Vagina (tissue), 2 donors: Measurements from ENCODE around the gene PLEKHB1. TPM values are rescaled to one million over a fixed set of nuclear protein-coding genes. Genes with fewer than 3 reads are reported as not detected.

Experiments used
- DNase-seq, 2 donors: peaks; one replicate each; pipeline ENCODE4 v3.0.0-alpha.2; 2017; ENCODE audit errors: extremely low spot score in 2 of 2
- H3K27ac ChIP-seq: fragments of 200-600 bp; sonication (generic); one replicate; pipeline ENCODE4 v1.5.1; 2019
- H3K27me3 ChIP-seq: fragments of 200-600 bp; sonication (generic); one replicate; pipeline ENCODE4 v1.5.1; 2019
- H3K36me3 ChIP-seq, 2 donors: fragments of 200-600 bp; sonication (generic); one replicate each; pipeline ENCODE4 v1.5.1; 2017 to 2019
- H3K4me1 ChIP-seq: fragments of 200-600 bp; sonication (generic); one replicate; pipeline ENCODE4 v1.5.1; 2019
- H3K4me3 ChIP-seq, 2 donors: fragments of 200-600 bp; sonication (generic); 1 replicate in 1 of 2; 2 replicates in 1 of 2; pipeline ENCODE4 v1.5.1; 2016 to 2019
- H3K9me3 ChIP-seq: fragments of 200-600 bp; sonication (generic); one replicate; pipeline ENCODE4 v1.5.1; 2019
- CTCF ChIP-seq, 3 experiments: fragments of 450-650 bp in 2 of 3; fragments of 200-600 bp in 1 of 3; sonication (generic) in 1 of 3; IDR thresholded peaks; one replicate each; pipeline ENCODE4 v1.5.1; 2017 to 2019; ENCODE audit warnings: antibody characterized with exemption in 3 of 3, mild to moderate bottlenecking in 2 of 3, moderate library complexity in 2 of 3
- POLR2A ChIP-seq, 2 donors: fragments of 450-650 bp; IDR thresholded peaks; one replicate each; pipeline ENCODE4 v1.6.1; 2017; ENCODE audit warnings: antibody characterized with exemption in 2 of 2, mild to moderate bottlenecking in 2 of 2, moderate library complexity in 2 of 2
- POLR2AphosphoS5 ChIP-seq, 2 donors: sonication (generic); formaldehyde crosslinking; IDR thresholded peaks; one replicate each; pipeline ENCODE4 v1.9.0; 2017; ENCODE audit warnings: antibody characterized with exemption in 2 of 2, mild to moderate bottlenecking in 2 of 2, low read depth in 1 of 2; ENCODE audit not compliant: insufficient read depth in 1 of 2
- intact Hi-C: fragments of 100-400 bp; cut with DNase I; formaldehyde crosslinking; loops from one replicate; pipeline ENCODE4 v1.15.1; 2023
- total RNA-seq: library from RNA; depleted of rRNA; stranded (reverse); fragments of >200 nt; gene quantifications from one replicate; pipeline ENCODE4 v1.2.3, GENCODE V29; 2016

PLEKHB1 gene
- total RNA-seq, 1 donor from 2014 or later, result 7.9 TPM

- no peaks in the 10 kb centered on the region for H3K27me3 ChIP-seq
- H3K4me3 ChIP-seq, result no peak overlapping the region
- TF ChIP-seq CTCF (IDR thresholded peaks at IDR 0.05) (no peak), POLR2AphosphoS5 (IDR thresholded peaks at IDR 0.05; ENCODE audit: insufficient read depth in 1 of 2, low read depth in 1 of 2) (no peak), POLR2A (IDR thresholded peaks at IDR 0.05) (no peak)
- H3K36me3 ChIP-seq, result no peaks in the 10 kb centered on the region
- DNase-seq, result no peak
- no peaks in the 10 kb centered on the region for H3K9me3 ChIP-seq
- no peaks in the 10 kb centered on the region for H3K4me1 ChIP-seq
- intact Hi-C loops, result loop anchor here (10.0 kb wide), 1 partner anchor 299 kb away; no protein-coding TSS in a partner anchor
- no peak overlapping the region for H3K27ac ChIP-seq
Measured at GRCh38 chr11:73653996-73654395, 7.6 kb downstream of the PLEKHB1 start.

DNA sequence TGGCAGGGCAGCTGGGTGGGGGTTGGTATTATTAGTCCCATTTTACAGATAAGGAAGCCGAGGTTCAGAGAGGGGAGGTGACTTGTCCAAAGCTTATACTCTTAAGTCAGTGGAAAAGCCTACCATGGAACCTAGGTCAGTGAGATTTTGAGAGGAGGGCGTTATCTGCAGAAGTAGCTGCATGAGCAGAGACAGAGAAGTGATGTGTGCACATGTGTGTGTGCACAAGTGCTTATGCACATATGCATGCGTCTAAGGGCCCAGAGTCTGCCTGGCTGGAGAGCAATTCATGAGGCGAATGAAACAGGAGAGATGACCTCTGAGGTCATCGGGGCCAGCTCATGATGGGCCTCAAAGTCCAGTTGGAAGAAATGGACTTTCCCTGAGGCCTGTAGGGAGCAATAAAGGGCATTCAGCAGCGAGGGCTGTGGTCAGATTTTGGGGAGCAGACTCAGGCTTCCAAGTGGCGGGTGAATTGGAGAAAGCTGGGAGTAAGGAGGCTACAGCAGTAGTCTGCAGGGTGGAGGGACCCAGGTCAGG lies 8.2 kb downstream of the PLEKHB1 start:
- intact Hi-C loops, result loop anchor here (10.0 kb wide), 1 partner anchor 300 kb away; no protein-coding TSS in a partner anchor
- DNase-seq, result no peak
- no peak for TF ChIP-seq CTCF (IDR thresholded peaks at IDR 0.05)
- no peak for TF ChIP-seq POLR2A (IDR thresholded peaks at IDR 0.05)
- TF ChIP-seq POLR2AphosphoS5 (IDR thresholded peaks at IDR 0.05; ENCODE audit: insufficient read depth in 1 of 2, low read depth in 1 of 2), result no peak
- H3K4me1 ChIP-seq, result no peaks in the 10 kb centered on the region
- no peaks in the 10 kb centered on the region for H3K9me3 ChIP-seq
- no peak overlapping the region for H3K27ac ChIP-seq
- H3K36me3 ChIP-seq, result no peaks in the 10 kb centered on the region
- no peak overlapping the region for H3K4me3 ChIP-seq
- no peaks in the 10 kb centered on the region for H3K27me3 ChIP-seq

DNA sequence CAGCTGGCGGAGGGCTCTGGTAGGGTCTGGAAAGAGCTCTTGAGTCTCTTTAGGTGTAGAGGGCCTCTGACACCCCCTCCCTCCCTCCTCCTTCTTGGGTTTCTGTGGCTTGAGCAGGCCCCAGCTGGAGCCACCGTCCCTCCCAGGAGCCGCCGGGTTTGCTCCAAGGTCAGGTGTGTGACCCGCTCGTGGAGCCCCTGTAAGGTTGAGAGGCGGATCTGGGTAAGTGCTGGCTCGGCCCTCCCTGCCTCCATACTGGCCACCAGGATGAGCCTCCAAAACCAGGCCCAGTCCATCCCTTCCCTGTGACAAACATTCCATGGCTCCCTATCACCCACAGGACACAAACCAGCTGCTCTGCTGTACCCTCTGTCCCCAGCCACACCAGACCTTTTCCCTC lies 9.3 kb downstream of the PLEKHB1 start:
- no peaks in the 10 kb centered on the region for H3K36me3 ChIP-seq
- H3K27ac ChIP-seq, result no peak overlapping the region
- intact Hi-C loops, result loop anchor here (10.0 kb wide), 1 partner anchor 301 kb away; no protein-coding TSS in a partner anchor
- no peaks in the 10 kb centered on the region for H3K4me1 ChIP-seq
- DNase-seq, result no peak
- TF ChIP-seq POLR2AphosphoS5 (IDR thresholded peaks at IDR 0.05; ENCODE audit: insufficient read depth in 1 of 2, low read depth in 1 of 2) (no peak), CTCF (IDR thresholded peaks at IDR 0.05) (no peak), POLR2A (IDR thresholded peaks at IDR 0.05) (no peak)
- no peak overlapping the region for H3K4me3 ChIP-seq
- H3K9me3 ChIP-seq, result no peaks in the 10 kb centered on the region
- no peaks in the 10 kb centered on the region for H3K27me3 ChIP-seq

GRCh38 chr11:73656985-73657384 lies 10.6 kb downstream of the PLEKHB1 start:
- no peak overlapping the region for H3K4me3 ChIP-seq
- H3K27me3 ChIP-seq, result no peaks in the 10 kb centered on the region
- no peaks in the 10 kb centered on the region for H3K36me3 ChIP-seq
- DNase-seq, result no peak
- TF ChIP-seq POLR2AphosphoS5 (IDR thresholded peaks at IDR 0.05; ENCODE audit: insufficient read depth in 1 of 2, low read depth in 1 of 2) (no peak), CTCF (IDR thresholded peaks at IDR 0.05) (no peak), POLR2A (IDR thresholded peaks at IDR 0.05) (no peak)
- intact Hi-C loops, result loop anchor here (10.0 kb wide), 1 partner anchor 302 kb away; no protein-coding TSS in a partner anchor
- no peaks in the 10 kb centered on the region for H3K9me3 ChIP-seq
- peaks cover 6% of the 10 kb centered on the region for H3K4me1 ChIP-seq
- H3K27ac ChIP-seq, result no peak overlapping the region

GRCh38 chr11:73659961-73660360 lies 13.6 kb downstream of the PLEKHB1 start:
- H3K4me3 ChIP-seq, result no peak overlapping the region
- H3K36me3 ChIP-seq, result no peaks in the 10 kb centered on the region
- H3K27me3 ChIP-seq, result no peaks in the 10 kb centered on the region
- TF ChIP-seq POLR2A (IDR thresholded peaks at IDR 0.05) (no peak), POLR2AphosphoS5 (IDR thresholded peaks at IDR 0.05; ENCODE audit: insufficient read depth in 1 of 2, low read depth in 1 of 2) (no peak), CTCF (IDR thresholded peaks at IDR 0.05) (no peak)
- intact Hi-C loops, result loop anchor here (2.0 to 10.0 kb wide), 3 partner anchors 33 to 305 kb away; no protein-coding TSS in a partner anchor
- H3K4me1 ChIP-seq, result peaks cover 11% of the 10 kb centered on the region
- H3K27ac ChIP-seq, result no peak overlapping the region
- no peaks in the 10 kb centered on the region for H3K9me3 ChIP-seq
- DNase-seq, result no peak
